Colonic mucosa (tissue), 4 donors: ENCODE data around the gene DPCD. TPM values are rescaled to one million over a fixed set of nuclear protein-coding genes. Genes with fewer than 3 reads are reported as not detected.

Experiments
- DNase-seq: peaks from one replicate; pipeline ENCODE4 v3.0.0-alpha.2; 2020
- H3K27ac ChIP-seq: fragments of 200-600 bp; one replicate; pipeline ENCODE4 v1.8.0; 2021
- H3K27me3 ChIP-seq: fragments of 200-600 bp; one replicate; pipeline ENCODE4 v1.8.0; 2021
- H3K36me3 ChIP-seq: fragments of 200-600 bp; one replicate; pipeline ENCODE4 v1.8.0; 2021
- H3K4me1 ChIP-seq: fragments of 200-600 bp; one replicate; pipeline ENCODE4 v1.8.0; 2021; ENCODE audit warnings: mild to moderate bottlenecking
- H3K4me3 ChIP-seq: fragments of 200-600 bp; one replicate; pipeline ENCODE4 v1.8.0; 2021
- H3K9ac ChIP-seq, 2 donors: one replicate each; pipeline ENCODE4 v1.7.0; 2013; ENCODE audit warnings: control low read depth in 2 of 2, low read depth in 2 of 2, low read length in 2 of 2
- H3K9me3 ChIP-seq: fragments of 200-600 bp; one replicate; pipeline ENCODE4 v1.8.0; 2021
- intact Hi-C: fragments of 100-400 bp; cut with DNase I; formaldehyde crosslinking; loops from one replicate; pipeline ENCODE4 v1.14.1; 2022
- microRNA-seq: library from miRNA; unstranded; fragments of <30 nt; microRNA quantifications from one replicate; pipeline ENCODE4, GENCODE V29; 2019
- total RNA-seq, 2 donors: library from RNA; stranded (reverse); fragmentation: NEBNext Ultra II Directional in 1 of 2; extraction: Animal tissue kit (Norgen Biotek cat#: 25700) in 1 of 2; gene quantifications; one replicate each; pipeline ENCODE4 v1.2.1, GENCODE V29; 2021
- TF ChIP-seq, protein P1 (sequence below): fragments of 200-600 bp; IDR thresholded peaks from one replicate; pipeline ENCODE4 v1.8.0; 2022; ENCODE audit warnings: antibody characterized with exemption, mild to moderate bottlenecking
- donor health status: healthy.
- donor health status: DM: no; HTN: no; CAD: no.
- donor health status: DM: no; HTN: no; CAD: no.

DPCD gene
- total RNA-seq, 2 donors from 2014 or later, result 19.2 to 19.4 TPM

DNA sequence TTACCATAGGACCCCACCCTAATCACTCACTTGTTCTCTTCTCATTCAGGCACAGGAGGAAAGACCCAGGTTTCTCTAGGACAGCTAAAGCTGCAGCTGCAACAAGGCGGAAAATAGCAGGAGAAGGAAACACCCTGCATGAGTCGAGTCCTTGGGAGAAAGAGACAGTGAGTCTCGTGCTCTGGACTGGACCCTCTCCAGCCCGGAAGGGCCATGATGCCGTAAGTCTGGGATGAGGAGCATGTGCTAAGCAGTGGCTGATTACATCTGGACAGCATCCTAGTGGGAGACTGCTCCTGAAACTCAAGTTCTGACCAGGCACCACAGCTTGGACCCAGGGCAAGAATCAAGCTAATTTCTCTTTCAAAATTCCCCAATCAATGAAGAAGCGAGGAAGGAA is 67.4 kb downstream of the DPCD start:
- TF ChIP-seq, protein P1, sequence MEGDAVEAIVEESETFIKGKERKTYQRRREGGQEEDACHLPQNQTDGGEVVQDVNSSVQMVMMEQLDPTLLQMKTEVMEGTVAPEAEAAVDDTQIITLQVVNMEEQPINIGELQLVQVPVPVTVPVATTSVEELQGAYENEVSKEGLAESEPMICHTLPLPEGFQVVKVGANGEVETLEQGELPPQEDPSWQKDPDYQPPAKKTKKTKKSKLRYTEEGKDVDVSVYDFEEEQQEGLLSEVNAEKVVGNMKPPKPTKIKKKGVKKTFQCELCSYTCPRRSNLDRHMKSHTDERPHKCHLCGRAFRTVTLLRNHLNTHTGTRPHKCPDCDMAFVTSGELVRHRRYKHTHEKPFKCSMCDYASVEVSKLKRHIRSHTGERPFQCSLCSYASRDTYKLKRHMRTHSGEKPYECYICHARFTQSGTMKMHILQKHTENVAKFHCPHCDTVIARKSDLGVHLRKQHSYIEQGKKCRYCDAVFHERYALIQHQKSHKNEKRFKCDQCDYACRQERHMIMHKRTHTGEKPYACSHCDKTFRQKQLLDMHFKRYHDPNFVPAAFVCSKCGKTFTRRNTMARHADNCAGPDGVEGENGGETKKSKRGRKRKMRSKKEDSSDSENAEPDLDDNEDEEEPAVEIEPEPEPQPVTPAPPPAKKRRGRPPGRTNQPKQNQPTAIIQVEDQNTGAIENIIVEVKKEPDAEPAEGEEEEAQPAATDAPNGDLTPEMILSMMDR, result no peak
- DNase-seq, result no peak
- H3K4me1 ChIP-seq, result no peaks in the 10 kb centered on the region
- H3K9me3 ChIP-seq, result no peaks in the 10 kb centered on the region
- intact Hi-C loops, result no loop called here
- no peak overlapping the region for H3K9ac ChIP-seq
- no peaks in the 10 kb centered on the region for H3K27me3 ChIP-seq
- no peaks in the 10 kb centered on the region for H3K36me3 ChIP-seq
- no peak overlapping the region for H3K4me3 ChIP-seq
- H3K27ac ChIP-seq, result no peak overlapping the region

DNA sequence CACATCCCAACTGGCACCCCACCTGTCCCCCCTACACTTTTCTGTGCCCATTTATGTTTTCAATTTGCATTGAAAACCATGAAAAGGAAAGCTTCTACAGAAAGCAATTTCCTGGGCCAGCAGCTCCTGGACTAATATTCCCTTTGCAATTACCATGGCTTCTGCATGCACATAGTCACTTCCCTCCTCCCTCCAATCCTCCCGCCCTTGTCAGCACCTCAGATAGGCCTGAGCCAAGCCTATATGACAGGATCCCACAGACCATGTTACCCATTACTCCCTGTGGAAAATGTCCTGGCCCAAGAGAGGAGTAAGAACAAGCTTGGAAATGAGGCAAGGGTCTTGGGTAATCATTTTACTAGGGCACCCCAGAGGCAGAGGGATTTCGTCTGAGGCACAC is 68.8 kb downstream of the DPCD start:
- no peak overlapping the region for H3K9ac ChIP-seq
- no peaks in the 10 kb centered on the region for H3K27me3 ChIP-seq
- no peaks in the 10 kb centered on the region for H3K36me3 ChIP-seq
- H3K27ac ChIP-seq, result no peak overlapping the region
- H3K9me3 ChIP-seq, result no peaks in the 10 kb centered on the region
- H3K4me1 ChIP-seq, result no peaks in the 10 kb centered on the region
- no peak overlapping the region for H3K4me3 ChIP-seq
- TF ChIP-seq, protein P1, result no peak
- no peak for DNase-seq
- intact Hi-C loops, result no loop called here

DNA sequence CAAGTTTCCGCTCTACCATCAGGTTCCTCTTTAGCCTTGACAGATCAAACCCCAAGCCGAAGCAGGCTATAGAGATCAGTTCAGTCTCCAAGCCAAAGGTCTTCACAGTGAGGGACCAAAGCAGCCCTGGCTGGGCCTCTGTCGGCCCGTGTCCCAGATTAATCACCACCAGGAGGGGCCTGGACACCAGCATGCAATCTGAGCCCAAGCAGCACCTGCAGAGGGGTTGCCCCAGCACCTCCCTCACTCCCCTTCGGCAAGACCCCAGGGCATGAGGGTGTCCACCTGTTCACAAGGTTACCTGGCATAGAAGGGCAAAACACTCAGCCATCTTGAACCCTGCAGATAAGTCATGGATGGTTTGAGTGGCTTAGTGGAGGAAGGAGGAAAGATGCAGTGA is 70.9 kb downstream of the DPCD start:
- intact Hi-C loops, result no loop called here
- H3K27me3 ChIP-seq, result no peaks in the 10 kb centered on the region
- no peak overlapping the region for H3K9ac ChIP-seq
- no peak overlapping the region for H3K4me3 ChIP-seq
- TF ChIP-seq, protein P1, result no peak
- no peaks in the 10 kb centered on the region for H3K9me3 ChIP-seq
- no peak overlapping the region for H3K27ac ChIP-seq
- DNase-seq, result no peak
- H3K4me1 ChIP-seq, result no peaks in the 10 kb centered on the region
- H3K36me3 ChIP-seq, result no peaks in the 10 kb centered on the region

Small RNA genes within 50 kb of the gene (microRNA-seq; reads per million reads assigned to microRNA genes)
- not detected for gene MIR3158-1
- gene MIR3158-2, result not detected

Other genes starting within 250 kb of the DPCD start
- 10 to 100 TPM in 1 of 2 donors, 1 to 10 TPM in 1; 9.9 to 10.5 TPM for gene BTRC, start 234.2 kb upstream of the DPCD start, total RNA-seq
- gene POLL, start 64 bp upstream of the DPCD start, total RNA-seq, result 10 to 100 TPM; 23.3 to 33.9 TPM
- 10 to 100 TPM; 42.5 to 60.7 TPM for gene FBXW4, start 106.8 kb downstream of the DPCD start, total RNA-seq
- not detected for gene FGF8, start 187.8 kb downstream of the DPCD start, total RNA-seq
- 10 to 100 TPM; 14.6 to 73.6 TPM for gene NPM3, start 195.1 kb downstream of the DPCD start, total RNA-seq
- gene OGA, start 230.1 kb downstream of the DPCD start, total RNA-seq, result 10 to 100 TPM; 70.4 to 77.8 TPM